GM12873 (cell line): ENCODE results near the gene C12orf50.

Source experiments
- CTCF ChIP-seq: IDR thresholded peaks from 2 replicates; pipeline ENCODE4 v1.5.1; 2012; ENCODE audit warnings: low read depth, mild to moderate bottlenecking, moderate library complexity, low read length, control low read depth; ENCODE audit not compliant: insufficient read depth; ENCODE audit errors: missing control alignments

Gene C12orf50

GRCh38 chr12:87953256-87953860, 75.8 kb downstream of the C12orf50 start:
- TF ChIP-seq CTCF, result peak; percentile 35

GRCh38 chr12:87952850-87953249, 76.4 kb downstream of the C12orf50 start:
- TF ChIP-seq CTCF, result no peak

GRCh38 chr12:87952223-87952622, 77.0 kb downstream of the C12orf50 start:
- no peak for TF ChIP-seq CTCF

- TF ChIP-seq CTCF, result no peak
Measured at GRCh38 chr12:87943762-87944161, 85.4 kb downstream of the C12orf50 start.

- TF ChIP-seq CTCF, result no peak
Measured at GRCh38 chr12:87943023-87943422, 86.2 kb downstream of the C12orf50 start.

- no peak for TF ChIP-seq CTCF
Measured at GRCh38 chr12:87939182-87939581, 90.0 kb downstream of the C12orf50 start.

- TF ChIP-seq CTCF, result no peak
Measured at GRCh38 chr12:87935216-87935615, 94.0 kb downstream of the C12orf50 start.
